PC-9 (cell line): ENCODE measurements around the gene PLEKHA7.

Source experiments
- EZH2 ChIP-seq: fragments of 200-600 bp; sonication (generic); IDR thresholded peaks from 2 replicates; pipeline ENCODE4 v1.8.0; 2017; ENCODE audit warnings: antibody characterized with exemption, low read depth
- TF ChIP-seq, protein P1 (sequence below): fragments of 200-600 bp; sonication (generic); conservative IDR thresholded peaks from 2 replicates; pipeline ENCODE4 v1.6.1; 2017; ENCODE audit warnings: mixed run types, antibody characterized with exemption, mild to moderate bottlenecking, moderate library complexity

DNA sequence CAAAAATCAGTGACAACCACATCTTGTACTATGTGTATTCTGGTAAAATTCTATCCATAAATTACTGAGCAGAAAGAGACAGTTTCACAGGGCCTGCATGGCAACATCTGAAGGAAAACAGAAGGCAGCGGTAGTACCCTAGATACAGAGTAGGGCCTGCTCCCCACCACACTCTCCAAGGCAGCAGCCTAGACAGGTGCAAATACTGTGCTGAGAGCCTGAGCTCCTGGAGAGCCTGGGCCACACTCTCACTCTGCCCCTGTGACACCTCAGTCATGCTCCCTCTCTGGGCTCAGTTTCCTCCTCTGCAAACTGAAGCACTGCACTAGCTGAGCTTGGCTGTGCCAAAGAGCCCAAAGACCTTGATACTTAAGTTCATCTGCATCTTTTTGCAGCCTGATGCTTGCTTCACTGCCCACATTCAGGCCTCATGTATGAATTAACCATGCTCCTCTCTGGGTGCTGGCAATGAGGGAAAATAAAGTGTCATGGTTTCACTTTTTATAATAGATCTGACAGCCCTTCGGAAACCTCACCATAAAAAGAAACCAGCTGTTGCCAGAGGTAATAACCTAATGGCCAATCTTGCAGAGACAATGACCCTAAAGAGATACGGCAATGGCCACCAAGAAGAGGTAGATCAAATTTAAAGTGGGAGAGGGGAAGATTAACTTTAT is 104.7 kb downstream of the PLEKHA7 start:
- TF ChIP-seq, protein P1, sequence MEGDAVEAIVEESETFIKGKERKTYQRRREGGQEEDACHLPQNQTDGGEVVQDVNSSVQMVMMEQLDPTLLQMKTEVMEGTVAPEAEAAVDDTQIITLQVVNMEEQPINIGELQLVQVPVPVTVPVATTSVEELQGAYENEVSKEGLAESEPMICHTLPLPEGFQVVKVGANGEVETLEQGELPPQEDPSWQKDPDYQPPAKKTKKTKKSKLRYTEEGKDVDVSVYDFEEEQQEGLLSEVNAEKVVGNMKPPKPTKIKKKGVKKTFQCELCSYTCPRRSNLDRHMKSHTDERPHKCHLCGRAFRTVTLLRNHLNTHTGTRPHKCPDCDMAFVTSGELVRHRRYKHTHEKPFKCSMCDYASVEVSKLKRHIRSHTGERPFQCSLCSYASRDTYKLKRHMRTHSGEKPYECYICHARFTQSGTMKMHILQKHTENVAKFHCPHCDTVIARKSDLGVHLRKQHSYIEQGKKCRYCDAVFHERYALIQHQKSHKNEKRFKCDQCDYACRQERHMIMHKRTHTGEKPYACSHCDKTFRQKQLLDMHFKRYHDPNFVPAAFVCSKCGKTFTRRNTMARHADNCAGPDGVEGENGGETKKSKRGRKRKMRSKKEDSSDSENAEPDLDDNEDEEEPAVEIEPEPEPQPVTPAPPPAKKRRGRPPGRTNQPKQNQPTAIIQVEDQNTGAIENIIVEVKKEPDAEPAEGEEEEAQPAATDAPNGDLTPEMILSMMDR: no peak
- TF ChIP-seq EZH2: no peak
